ENCODE data around the gene FLVCR2.

DNA sequence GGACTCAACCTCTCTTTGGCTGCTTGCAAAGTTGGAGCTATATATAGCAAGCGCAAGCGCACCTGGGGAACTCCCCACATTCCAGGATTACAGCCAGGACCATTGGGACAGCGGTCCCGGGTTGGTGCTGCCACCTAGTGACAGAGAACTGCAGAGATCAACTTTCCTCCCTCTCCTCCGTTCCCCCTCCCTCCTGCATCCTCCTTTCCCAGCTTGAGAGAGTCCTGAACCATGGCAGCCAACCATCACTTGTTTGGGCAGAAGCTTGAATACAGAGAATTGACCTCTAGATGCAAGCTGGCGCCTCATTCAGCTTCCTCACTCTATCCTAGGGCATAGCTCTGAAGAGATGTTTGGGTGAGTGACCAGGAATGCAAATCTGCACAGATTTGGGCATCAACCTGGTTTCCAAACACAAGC, 17.4 kb upstream of the FLVCR2 start:
- TF ChIP-seq, protein P1, sequence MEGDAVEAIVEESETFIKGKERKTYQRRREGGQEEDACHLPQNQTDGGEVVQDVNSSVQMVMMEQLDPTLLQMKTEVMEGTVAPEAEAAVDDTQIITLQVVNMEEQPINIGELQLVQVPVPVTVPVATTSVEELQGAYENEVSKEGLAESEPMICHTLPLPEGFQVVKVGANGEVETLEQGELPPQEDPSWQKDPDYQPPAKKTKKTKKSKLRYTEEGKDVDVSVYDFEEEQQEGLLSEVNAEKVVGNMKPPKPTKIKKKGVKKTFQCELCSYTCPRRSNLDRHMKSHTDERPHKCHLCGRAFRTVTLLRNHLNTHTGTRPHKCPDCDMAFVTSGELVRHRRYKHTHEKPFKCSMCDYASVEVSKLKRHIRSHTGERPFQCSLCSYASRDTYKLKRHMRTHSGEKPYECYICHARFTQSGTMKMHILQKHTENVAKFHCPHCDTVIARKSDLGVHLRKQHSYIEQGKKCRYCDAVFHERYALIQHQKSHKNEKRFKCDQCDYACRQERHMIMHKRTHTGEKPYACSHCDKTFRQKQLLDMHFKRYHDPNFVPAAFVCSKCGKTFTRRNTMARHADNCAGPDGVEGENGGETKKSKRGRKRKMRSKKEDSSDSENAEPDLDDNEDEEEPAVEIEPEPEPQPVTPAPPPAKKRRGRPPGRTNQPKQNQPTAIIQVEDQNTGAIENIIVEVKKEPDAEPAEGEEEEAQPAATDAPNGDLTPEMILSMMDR (IDR thresholded peaks at IDR 0.05; ENCODE audit: low read depth, low read length, poor library complexity, severe bottlenecking): peak; percentile 94
- TF ChIP-seq EZH2phosphoT487 (IDR thresholded peaks at IDR 0.05; ENCODE audit: borderline replicate concordance, low read length): no peak

All from DOHH2 (cell line).